T-helper 22 cell (primary cell): ENCODE data around the gene FOXD4L4.
"Not testable (repeated sequence)": the region's sequence is repeated elsewhere in the genome, so short reads cannot be mapped to it uniquely, and the experiment has no call there.

Source experiments
- DNase-seq: peaks from one replicate; pipeline ENCODE4 v3.0.0-alpha.2; 2020; ENCODE audit warnings: low read depth

FOXD4L4 gene

GRCh38 chr9:65737096-65737564 lies at the start of gene FOXD4L4:
TSS of gene FOXD4L4 (plus strand) at chr9:65737146. CDS start at chr9:65737146, 0 bp downstream.
- not testable (repeated sequence) for DNase-seq

- DNase-seq, result not testable (repeated sequence)
These were observed 33.4 kb upstream of the FOXD4L4 start for GRCh38 chr9:65703550-65703949.

GRCh38 chr9:65714445-65714844 lies 22.5 kb upstream of the FOXD4L4 start:
- DNase-seq, result not testable (repeated sequence)

- not testable (repeated sequence) for DNase-seq
These were observed 1.2 kb downstream of the FOXD4L4 start for GRCh38 chr9:65738133-65738532.
